HG03064 (cell line): ENCODE results near the gene QSOX1.

ENCODE experiments used
- ATAC-seq: cut with Tn5 transposase; IDR thresholded peaks from one replicate; pipeline ENCODE4 v1.9.1; 2021; ENCODE audit warnings: low read depth; ENCODE audit not compliant: unreplicated experiment

Gene QSOX1

GRCh38 chr1:180248176-180248575, 93.5 kb downstream of the QSOX1 start:
- ATAC-seq, result no peak

- no peak for ATAC-seq
These were observed 94.3 kb downstream of the QSOX1 start for GRCh38 chr1:180248731-180249681.

GRCh38 chr1:180249725-180250498, 95.2 kb downstream of the QSOX1 start:
- ATAC-seq, result no peak

- ATAC-seq, result no peak
These were observed 95.8 kb downstream of the QSOX1 start for GRCh38 chr1:180250499-180250770.

GRCh38 chr1:180250883-180251509, 96.3 kb downstream of the QSOX1 start:
- ATAC-seq, result no peak

- no peak for ATAC-seq
These were observed 97.0 kb downstream of the QSOX1 start for GRCh38 chr1:180251526-180252305.

GRCh38 chr1:180252638-180253536, 98.2 kb downstream of the QSOX1 start:
- no peak for ATAC-seq
